K562 (cell line): ENCODE measurements around the gene NPB. TPM values are rescaled to one million over a fixed set of nuclear protein-coding genes. Genes with fewer than 3 reads are reported as not detected.

Source experiments
- ATAC-seq: fragments of 200-7000 bp; cut with Tn5 transposase; 3 replicates; pipeline ENCODE4 v1.9.1; 2020; ENCODE audit warnings: moderate library complexity
- BruUV-seq: library from RNA; stranded (reverse); fragments of 400-500 nt; replicated peaks from 2 replicates; lab custom pipeline; 2021; lab: Mats Ljungman, UMichigan
- CTCF ChIA-PET: fragments of 300-600 bp; formaldehyde crosslinking; extraction: SDS; loops from one replicate; lab custom pipeline; 2021; ENCODE audit warnings: low intra/inter-chr PET ratio; lab: Yijun Ruan, JAX
- POLR2A ChIA-PET: fragments of 300-600, 350-650 bp; sonication (Branson Sonifier 250); formaldehyde crosslinking; extraction: SDS; loops from one replicate; lab custom pipeline; 2021; ENCODE audit warnings: antibody characterized with exemption, inconsistent platforms; lab: Yijun Ruan, JAX
- DNase-seq, 4 experiments: peaks; one replicate each; pipeline versions ENCODE4 v3.0.0 to v3.0.0-alpha.2; 2011 to 2018; ENCODE audit warnings: low spot score in 3 of 4, mixed read lengths in 3 of 4; ENCODE audit errors: extremely low read depth in 1 of 4
- FAIRE-seq: peaks from 2 replicates; lab custom pipeline; 2011; peaks lifted over from hg19 to GRCh38; lab: Jason Lieb, UNC
- H2AFZ ChIP-seq: 2 replicates; pipeline ENCODE4 v1.6.0; 2011; ENCODE audit warnings: low read depth, low read length, control low read depth, inconsistent platforms
- H3K27ac ChIP-seq: fragments of 200-600 bp; 3 replicates; pipeline ENCODE4 v1.8.0; 2011; ENCODE audit warnings: low read depth, mild to moderate bottlenecking, control low read depth, inconsistent platforms, low read length, moderate library complexity, mixed read lengths; ENCODE audit errors: extremely low read depth
- H3K27me3 ChIP-seq, 2 experiments: fragments of 300-600 bp in 1 of 2; 2 replicates in 1 of 2; 3 replicates in 1 of 2; pipeline versions ENCODE4 v1.6.0 to v1.8.0; 2011; ENCODE audit warnings: inconsistent platforms in 2 of 2, low read length in 2 of 2, mild to moderate bottlenecking in 1 of 2, mixed read lengths in 1 of 2, moderate library complexity in 1 of 2; ENCODE audit not compliant: control insufficient read depth in 2 of 2, insufficient read depth in 2 of 2
- H3K36me3 ChIP-seq: fragments of 300-600 bp; 3 replicates; pipeline ENCODE4 v1.8.0; 2011; ENCODE audit warnings: mild to moderate bottlenecking, low read length, inconsistent platforms; ENCODE audit not compliant: control insufficient read depth, insufficient read depth
- H3K4me1 ChIP-seq, 2 experiments: fragments of 200-600 bp in 1 of 2; replicated peaks in 1 of 2; 2 replicates in 1 of 2; 3 replicates in 1 of 2; pipeline versions ENCODE4 v1.5.1 to v1.8.0; 2011; ENCODE audit warnings: inconsistent platforms in 2 of 2, low read length in 2 of 2, mild to moderate bottlenecking in 1 of 2, mixed read lengths in 1 of 2, moderate library complexity in 1 of 2; ENCODE audit not compliant: control insufficient read depth in 2 of 2, insufficient read depth in 2 of 2
- H3K4me2 ChIP-seq: 2 replicates; pipeline ENCODE4 v1.6.1; 2011; ENCODE audit warnings: low read length, control low read depth, inconsistent platforms, mixed read lengths; ENCODE audit not compliant: insufficient read depth
- H3K4me3 ChIP-seq: fragments of 200-600 bp; sonication (generic), shearing (Covaris generic); 2 replicates; pipeline ENCODE4 v1.5.1; 2016; ENCODE audit warnings: control low read depth, inconsistent platforms
- H3K79me2 ChIP-seq: fragments of 200-600 bp; 3 replicates; pipeline ENCODE4 v1.8.0; 2011; ENCODE audit warnings: low read length, inconsistent platforms; ENCODE audit not compliant: control insufficient read depth, insufficient read depth
- H3K9ac ChIP-seq, 2 experiments: 2 replicates each; pipeline versions ENCODE4 v1.6.0 to v1.6.1; 2011; ENCODE audit warnings: low read depth in 2 of 2, low read length in 2 of 2, control low read depth in 1 of 2, inconsistent platforms in 1 of 2, mild to moderate bottlenecking in 1 of 2, mixed read lengths in 1 of 2; ENCODE audit not compliant: insufficient read depth in 1 of 2
- H3K9me1 ChIP-seq: one replicate; pipeline ENCODE4 v1.6.0; 2011; ENCODE audit warnings: inconsistent platforms, mild to moderate bottlenecking, low read length, moderate library complexity; ENCODE audit not compliant: control insufficient read depth, insufficient read depth
- H3K9me3 ChIP-seq: replicated peaks from 2 replicates; pipeline ENCODE4 v1.5.1; 2011; ENCODE audit warnings: low read depth, low read length, inconsistent platforms; ENCODE audit not compliant: control insufficient read depth, insufficient read depth
- H4K20me1 ChIP-seq: replicated peaks from 2 replicates; pipeline ENCODE4 v1.6.1; 2011; ENCODE audit warnings: low read length, inconsistent platforms, mixed read lengths; ENCODE audit not compliant: control insufficient read depth, insufficient read depth
- NR2F6 ChIP-seq: fragments of 450-650 bp; formaldehyde crosslinking; IDR thresholded peaks from 2 replicates; pipeline ENCODE4 v1.4.0; 2020; ENCODE audit warnings: mild to moderate bottlenecking
- RBFOX2 ChIP-seq: fragments of 200-400 bp; formaldehyde crosslinking; IDR thresholded peaks from 2 replicates; pipeline ENCODE4 v1.6.1; 2017; ENCODE audit warnings: low read depth, mild to moderate bottlenecking, low read length, moderate library complexity
- TAL1 ChIP-seq: fragments of 450-650 bp; IDR thresholded peaks from 2 replicates; pipeline ENCODE4 v1.6.1; 2016; ENCODE audit warnings: mild to moderate bottlenecking
- TRIM24 ChIP-seq, 2 experiments: fragments of 450-650 bp; IDR thresholded peaks; 2 replicates each; pipeline ENCODE4 v1.6.1; 2016
- WGBS: fragments of 100-300 bp; shearing (Covaris generic); methylation state at CpG from one replicate; pipeline ENCODE4 v1.1.6; 2016; ENCODE audit warnings: low coverage, mixed read lengths; ENCODE audit not compliant: insufficient coverage; ENCODE audit errors: missing lambda C conversion rate; 5-methylcytosine and 5-hydroxymethylcytosine counted together
- in situ Hi-C: fragments of 300-500 bp; cut with MboI; formaldehyde crosslinking; loops from 4 replicates; pipeline ENCODE4 v1.15.0; 2018; ENCODE audit warnings: inconsistent platforms, mixed read lengths
- intact Hi-C: fragments of 100-400 bp; cut with micrococcal nuclease; formaldehyde crosslinking; loops from 2 replicates; pipeline ENCODE4 v1.14.2; 2022
- polyA plus RNA-seq, 8 experiments: library from polyadenylated mRNA; depleted of rRNA in 4 of 8; stranded (reverse) in 5 of 8; unstranded in 3 of 8; fragments of >200 nt; fragmentation: Nextera tagmentation in 2 of 8; fragmentation: Illumina TruSeq in 1 of 8; extraction: Ambion mirVana in 2 of 8; extraction: Trizol in 1 of 8; gene quantifications; 2 replicates each; pipeline versions ENCODE4 v1.2.1 to v1.2.3, GENCODE V29; 2011 to 2014; ENCODE audit warnings: inconsistent platforms in 1 of 8, missing spikeins in 1 of 8
- total RNA-seq, 7 experiments: library from RNA; depleted of rRNA in 6 of 7; stranded (reverse); fragments of >200 nt in 6 of 7; fragmentation: Illumina TruSeq in 2 of 7; extraction: Trizol in 2 of 7; gene quantifications; 2 replicates each; pipeline versions ENCODE4 v1.2.1 to v1.2.3, GENCODE V29; 2011 to 2021; ENCODE audit warnings: low replicate concordance in 1 of 7
- TF ChIP-seq, protein P1 (sequence below): sonication (generic); formaldehyde crosslinking; IDR thresholded peaks from 2 replicates; pipeline ENCODE4 v1.8.0; 2022; ENCODE audit warnings: missing genetic modification reagents, mild to moderate bottlenecking, borderline replicate concordance

The NPB gene
- total and polyA plus RNA-seq, 9 of the 15 experiments (the other 6 are each of a cell fraction or from before 2014, with no cell fraction given): 0.03 to 0.61 (median 0.14) TPM; not detected in 2

DNA sequence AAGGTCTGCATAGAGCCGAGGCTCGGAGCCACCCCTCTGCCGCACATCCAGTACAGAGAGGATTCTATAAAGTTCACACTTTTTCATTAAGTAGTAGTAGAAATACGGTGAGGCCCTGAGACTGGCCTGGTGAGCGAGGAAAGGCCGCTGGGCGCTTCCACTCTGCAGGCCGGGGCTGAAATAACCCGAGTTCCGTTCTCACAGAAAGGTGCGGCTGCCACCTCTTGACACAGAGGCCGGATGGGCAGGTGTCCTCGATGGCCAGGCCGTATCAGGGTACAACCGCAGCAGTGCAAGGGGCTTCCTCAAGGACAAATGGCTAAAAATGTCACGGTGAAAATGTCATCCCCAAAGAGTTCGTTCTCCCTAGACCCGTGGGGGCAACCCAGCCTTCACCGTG lies 9.9 kb downstream of the NPB start:
- Histone ChIP-seq H3K4me1 (peaks cover 39 to 90% of the 10 kb centered on the region in 2 experiments), H3K4me3 (no peak overlapping the region), H3K9me3 (no peaks in the 10 kb centered on the region), H4K20me1 (peaks cover 14% of the 10 kb centered on the region), H3K27me3 (no peaks in the 10 kb centered on the region), H2AFZ (no peak overlapping the region), H3K79me2 (peaks cover 37% of the 10 kb centered on the region), H3K27ac (peak overlapping the region; percentile 49; the same call in 1 of the 3 replicates), H3K36me3 (peaks cover 77% of the 10 kb centered on the region; the same call in 2 of the 3 replicates), H3K9me1 (peaks cover 6% of the 10 kb centered on the region), H3K9ac (peak overlapping the region in 1 of 2 experiments; percentile 52; a peak in 1 of 4 replicates), H3K4me2 (no peak overlapping the region)
- no TSS peak for BruUV-seq
- POLR2A ChIA-PET: interaction anchor here (0.6 to 5.4 kb wide), 8 partner anchors 9 to 84 kb away, joined by 3 to 46 read pairs (median 6); partner anchors contain the start of gene NPB
- in situ Hi-C loops: no loop called here
- no peak for DNase-seq
- no peak for FAIRE-seq
- intact Hi-C loops: no loop called here
- 78% methylated on average over 19 of the region's 19 CpGs for WGBS
- peak; percentile 43; the same call in 1 of the 2 replicates for TF ChIP-seq RBFOX2
- no peak for TF ChIP-seq TAL1
- TF ChIP-seq NR2F6 (CRISPR knock-in tag): no peak
- TF ChIP-seq, protein P1, sequence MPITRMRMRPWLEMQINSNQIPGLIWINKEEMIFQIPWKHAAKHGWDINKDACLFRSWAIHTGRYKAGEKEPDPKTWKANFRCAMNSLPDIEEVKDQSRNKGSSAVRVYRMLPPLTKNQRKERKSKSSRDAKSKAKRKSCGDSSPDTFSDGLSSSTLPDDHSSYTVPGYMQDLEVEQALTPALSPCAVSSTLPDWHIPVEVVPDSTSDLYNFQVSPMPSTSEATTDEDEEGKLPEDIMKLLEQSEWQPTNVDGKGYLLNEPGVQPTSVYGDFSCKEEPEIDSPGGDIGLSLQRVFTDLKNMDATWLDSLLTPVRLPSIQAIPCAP (CRISPR knock-in tag): no peak
- no peak for TF ChIP-seq TRIM24 (IDR thresholded peaks at IDR 0.05)
- ATAC-seq: no peak
- CTCF ChIA-PET: no interaction called here
